Measurements from ENCODE around the gene TPGS2. TPM values are rescaled to one million over a fixed set of nuclear protein-coding genes. Genes with fewer than 3 reads are reported as not detected.
"Not testable (repeated sequence)": the region's sequence is repeated elsewhere in the genome, so short reads cannot be mapped to it uniquely, and the experiment has no call there.

The TPGS2 gene
- total RNA-seq, 2 experiments from 2014 or later, result 87.6 to 158 TPM

GRCh38 chr18:36771245-36771644 is 57.6 kb downstream of the TPGS2 start:
- Mint-ChIP-seq H3K4me1 (peaks cover 7% of the 10 kb centered on the region), H3K4me3 (no peak overlapping the region), H3K36me3 (ENCODE audit: low read depth) (no peaks in the 10 kb centered on the region), H3K27ac (no peak overlapping the region), H3K9me3 (ENCODE audit: low read depth) (no peaks in the 10 kb centered on the region), H3K27me3 (no peaks in the 10 kb centered on the region)
- intact Hi-C loops (cut with DNase I, micrococcal nuclease), result no loop called here
- POLR2A ChIA-PET, result no interaction called here
- ATAC-seq (no peak), DNase-seq (no peak)
- CTCF ChIA-PET, result no interaction called here

GRCh38 chr18:36770315-36770946 is 58.4 kb downstream of the TPGS2 start:
- Mint-ChIP-seq H3K4me3 (no peak overlapping the region), H3K27me3 (no peaks in the 10 kb centered on the region), H3K27ac (no peak overlapping the region), H3K9me3 (ENCODE audit: low read depth) (no peaks in the 10 kb centered on the region), H3K4me1 (peaks cover 7% of the 10 kb centered on the region), H3K36me3 (ENCODE audit: low read depth) (no peaks in the 10 kb centered on the region)
- DNase-seq (no peak), ATAC-seq (no peak)
- ChIA-PET POLR2A (no interaction called here), CTCF (no interaction called here)
- intact Hi-C loops (cut with DNase I, micrococcal nuclease), result no loop called here

DNA sequence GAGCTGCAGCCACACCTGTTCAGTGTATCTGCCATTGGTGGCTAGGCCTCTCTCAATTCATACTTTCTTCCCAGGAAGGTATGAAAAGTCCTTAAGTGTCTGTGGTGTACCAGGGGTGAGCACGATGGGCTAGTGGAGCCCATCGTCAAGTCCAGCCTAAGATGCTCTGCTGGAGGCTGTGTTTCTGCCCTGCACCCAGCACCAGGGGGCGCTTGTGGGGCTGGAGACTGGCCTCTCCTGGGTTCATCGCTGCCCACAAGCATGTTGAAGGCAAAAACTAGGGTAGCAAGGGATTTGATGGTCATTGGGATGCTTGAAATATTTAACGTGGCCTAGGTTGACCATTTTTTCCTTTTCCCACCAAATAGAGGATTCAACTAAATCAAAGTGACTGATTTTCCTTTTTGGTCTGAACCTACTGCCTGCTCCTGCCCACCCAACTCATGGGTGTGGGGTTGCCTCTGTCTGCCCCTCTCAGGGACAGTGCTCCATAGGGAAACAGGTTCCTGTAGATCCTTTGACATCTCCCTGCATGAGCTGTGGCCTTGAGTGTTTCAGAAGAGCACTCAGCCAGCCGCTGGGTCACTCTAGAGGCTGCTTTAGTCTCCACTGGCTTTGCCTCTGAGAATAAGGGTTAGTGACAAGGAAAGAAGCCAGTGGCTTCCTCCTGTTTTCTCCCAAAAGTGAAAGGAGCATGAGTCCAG is 59.0 kb downstream of the TPGS2 start:
- intact Hi-C loops (cut with DNase I, micrococcal nuclease), result loop anchor here in 1 of 2 experiments (2.0 kb wide), 1 partner anchor 39 kb away; no protein-coding TSS in a partner anchor
- H3K27me3 Mint-ChIP-seq, result no peaks in the 10 kb centered on the region
- ChIA-PET POLR2A (no interaction called here), CTCF (no interaction called here)
- no peak overlapping the region for H3K4me3 Mint-ChIP-seq
- peaks cover 7% of the 10 kb centered on the region for H3K4me1 Mint-ChIP-seq
- no peaks in the 10 kb centered on the region for H3K36me3 Mint-ChIP-seq (ENCODE audit: low read depth)
- H3K27ac Mint-ChIP-seq, result no peak overlapping the region
- H3K9me3 Mint-ChIP-seq (ENCODE audit: low read depth), result no peaks in the 10 kb centered on the region
- DNase-seq, result peak; percentile 52
- ATAC-seq, result no peak

DNA sequence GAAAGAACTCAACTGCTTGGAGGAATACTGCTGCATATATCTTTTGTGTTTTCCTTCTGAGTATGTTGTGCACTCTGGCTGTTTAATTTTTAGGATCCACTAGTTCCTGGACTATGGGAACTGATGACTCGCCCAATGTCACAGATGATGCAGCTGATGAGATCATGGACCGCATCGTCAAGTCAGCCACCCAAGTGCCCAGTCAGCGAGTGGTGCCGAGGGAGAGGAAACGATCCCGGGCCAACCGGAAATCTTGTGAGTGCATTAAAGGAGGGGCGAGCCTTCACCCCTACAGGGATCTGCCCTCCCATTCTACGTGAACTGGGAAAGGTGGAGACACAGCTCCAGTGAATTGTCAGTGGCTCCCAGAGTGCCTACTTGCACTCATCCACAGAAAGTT is 59.6 kb downstream of the TPGS2 start:
- intact Hi-C loops (cut with DNase I, micrococcal nuclease), result loop anchor here in 1 of 2 experiments (2.0 kb wide), 1 partner anchor 40 kb away; no protein-coding TSS in a partner anchor
- Mint-ChIP-seq H3K4me3 (no peak overlapping the region), H3K9me3 (ENCODE audit: low read depth) (no peaks in the 10 kb centered on the region), H3K27ac (no peak overlapping the region), H3K4me1 (peaks cover 7% of the 10 kb centered on the region), H3K27me3 (no peaks in the 10 kb centered on the region), H3K36me3 (ENCODE audit: low read depth) (no peaks in the 10 kb centered on the region)
- ChIA-PET POLR2A (no interaction called here), CTCF (interaction anchor here (0.5 kb wide), 1 partner anchor 365 kb away, joined by 3 read pairs; no protein-coding TSS in a partner anchor)
- ATAC-seq, result no peak
- no peak for DNase-seq

- POLR2A ChIA-PET, result no interaction called here
- ATAC-seq (no peak), DNase-seq (no peak)
- Mint-ChIP-seq H3K36me3 (ENCODE audit: low read depth) (no peaks in the 10 kb centered on the region), H3K4me1 (peaks cover 7% of the 10 kb centered on the region), H3K27me3 (no peaks in the 10 kb centered on the region), H3K27ac (no peak overlapping the region), H3K9me3 (ENCODE audit: low read depth) (no peaks in the 10 kb centered on the region), H3K4me3 (no peak overlapping the region)
- CTCF ChIA-PET, result no interaction called here
- intact Hi-C loops (cut with DNase I, micrococcal nuclease), result no loop called here
Observed at GRCh38 chr18:36766836-36767235, 62.0 kb downstream of the TPGS2 start.

DNA sequence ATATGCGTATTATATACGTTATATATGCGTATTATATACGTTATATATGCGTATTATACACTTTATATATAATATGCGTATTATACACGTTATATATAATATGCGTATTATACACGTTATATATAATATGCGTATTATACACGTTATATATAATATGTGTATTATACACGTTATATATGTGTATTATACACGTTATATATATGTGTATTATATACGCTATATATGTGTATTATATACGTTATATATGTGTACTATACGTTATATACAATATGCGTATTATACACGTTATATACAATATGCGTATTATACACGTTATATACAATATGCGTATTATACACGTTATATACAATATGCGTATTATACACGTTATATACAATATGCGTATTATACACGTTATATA is 65.8 kb downstream of the TPGS2 start:
- H3K9me3 Mint-ChIP-seq (ENCODE audit: low read depth); intact Hi-C loops (cut with DNase I, micrococcal nuclease); ATAC-seq; H3K36me3 Mint-ChIP-seq (ENCODE audit: low read depth); H3K4me1 Mint-ChIP-seq; DNase-seq; CTCF ChIA-PET; H3K27me3 Mint-ChIP-seq; POLR2A ChIA-PET; H3K4me3 Mint-ChIP-seq; H3K27ac Mint-ChIP-seq: not testable (repeated sequence)

- Mint-ChIP-seq H3K4me3 (no peak overlapping the region), H3K27me3 (peaks cover 5% of the 10 kb centered on the region), H3K27ac (no peak overlapping the region), H3K9me3 (ENCODE audit: low read depth) (no peaks in the 10 kb centered on the region), H3K36me3 (ENCODE audit: low read depth) (no peaks in the 10 kb centered on the region), H3K4me1 (no peaks in the 10 kb centered on the region)
- ChIA-PET CTCF (no interaction called here), POLR2A (no interaction called here)
- DNase-seq (no peak), ATAC-seq (no peak)
- intact Hi-C loops (cut with DNase I, micrococcal nuclease), result no loop called here
Observed at GRCh38 chr18:36762074-36762473, 66.7 kb downstream of the TPGS2 start.

DNA sequence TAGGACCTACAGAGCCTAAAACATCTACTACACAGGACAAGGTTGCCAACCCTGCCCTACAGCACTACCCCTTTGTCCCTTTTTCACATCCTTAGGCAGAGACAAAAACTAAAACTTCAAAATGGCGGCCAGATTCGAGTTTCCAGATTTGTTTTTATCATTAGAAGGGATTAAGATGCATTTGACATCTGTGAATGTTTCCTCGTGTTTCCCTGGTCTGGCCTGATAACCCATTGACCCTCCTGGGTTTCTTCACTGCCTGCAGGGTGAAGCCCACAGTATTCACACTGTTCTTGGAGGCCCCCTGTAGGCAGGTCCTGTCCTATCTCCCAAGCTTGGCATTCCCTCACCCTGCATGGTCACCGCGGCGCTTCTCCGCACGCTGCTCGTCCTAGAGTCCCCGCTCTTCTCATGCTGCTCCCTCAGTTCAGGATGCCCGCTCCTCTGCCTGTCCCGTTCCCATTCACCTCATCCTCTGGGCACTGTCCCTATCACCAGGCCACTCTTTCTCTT is 67.6 kb downstream of the TPGS2 start:
- Mint-ChIP-seq H3K4me3 (no peak overlapping the region), H3K4me1 (no peaks in the 10 kb centered on the region), H3K27me3 (peaks cover 6% of the 10 kb centered on the region), H3K36me3 (ENCODE audit: low read depth) (no peaks in the 10 kb centered on the region), H3K9me3 (ENCODE audit: low read depth) (no peaks in the 10 kb centered on the region), H3K27ac (no peak overlapping the region)
- no peak for DNase-seq
- intact Hi-C loops (cut with DNase I, micrococcal nuclease), result no loop called here
- ChIA-PET POLR2A (no interaction called here), CTCF (no interaction called here)
- ATAC-seq, result no peak

DNA sequence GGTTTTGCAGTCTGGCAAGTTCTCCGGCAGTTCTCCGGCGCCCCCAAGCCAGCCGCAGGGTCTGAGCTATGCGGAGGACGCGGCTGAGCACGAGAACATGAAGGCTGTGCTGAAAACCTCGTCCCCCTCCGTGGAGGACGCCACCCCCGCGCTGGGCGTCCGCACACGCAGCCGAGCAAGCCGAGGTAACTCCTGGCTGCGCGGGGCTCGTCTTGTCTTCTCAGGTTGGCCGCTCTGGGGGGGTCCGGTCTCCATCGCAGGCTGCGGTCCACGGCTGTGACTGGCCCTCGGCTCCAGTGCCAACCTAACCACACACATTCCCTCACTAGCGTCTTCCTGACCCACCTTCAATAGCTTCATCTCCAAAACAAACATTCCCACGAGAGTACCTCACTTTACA is 68.2 kb downstream of the TPGS2 start:
- Mint-ChIP-seq H3K9me3 (ENCODE audit: low read depth) (no peaks in the 10 kb centered on the region), H3K4me3 (no peak overlapping the region), H3K27ac (no peak overlapping the region), H3K4me1 (no peaks in the 10 kb centered on the region), H3K36me3 (ENCODE audit: low read depth) (no peaks in the 10 kb centered on the region), H3K27me3 (peaks cover 7% of the 10 kb centered on the region)
- no peak for DNase-seq
- intact Hi-C loops (cut with DNase I, micrococcal nuclease), result no loop called here
- ChIA-PET POLR2A (no interaction called here), CTCF (interaction anchor here (2.2 kb wide), 1 partner anchor 72 kb away, joined by 5 read pairs; no protein-coding TSS in a partner anchor)
- no peak for ATAC-seq

DNA sequence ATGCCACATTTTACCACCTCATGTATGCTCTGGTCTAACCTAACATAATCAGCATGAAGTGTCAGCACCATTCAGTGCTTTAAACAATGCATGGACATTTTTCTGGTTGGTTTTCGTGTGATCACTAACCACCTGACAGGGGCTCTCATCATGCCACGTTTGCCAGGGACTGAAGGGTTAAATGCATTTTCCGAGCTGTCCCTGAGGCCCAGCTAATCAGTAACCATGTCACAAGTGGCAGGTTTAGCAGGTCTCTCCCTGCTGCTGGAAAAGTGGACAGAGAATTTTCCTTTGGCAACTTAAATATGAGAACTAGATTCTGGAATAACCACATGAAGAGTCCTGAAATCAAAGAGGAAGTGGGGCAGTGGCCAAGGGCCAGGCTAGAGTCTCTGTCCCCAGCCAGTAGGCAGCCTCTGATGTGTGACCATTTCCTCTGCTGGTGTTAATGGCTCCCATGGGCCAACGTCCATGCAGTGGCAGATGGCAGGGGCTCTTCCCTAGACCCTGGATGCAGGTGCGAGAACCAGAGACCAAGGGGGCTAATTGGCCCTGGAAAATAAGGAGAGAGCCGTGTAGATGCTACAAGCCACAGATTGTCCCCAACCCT is 69.5 kb downstream of the TPGS2 start:
- H3K4me3 Mint-ChIP-seq, result no peak overlapping the region
- POLR2A ChIA-PET, result no interaction called here
- no peaks in the 10 kb centered on the region for H3K4me1 Mint-ChIP-seq
- H3K27ac Mint-ChIP-seq, result no peak overlapping the region
- H3K36me3 Mint-ChIP-seq (ENCODE audit: low read depth), result no peaks in the 10 kb centered on the region
- H3K9me3 Mint-ChIP-seq (ENCODE audit: low read depth), result no peaks in the 10 kb centered on the region
- DNase-seq (no peak), ATAC-seq (no peak)
- H3K27me3 Mint-ChIP-seq, result peaks cover 9% of the 10 kb centered on the region
- CTCF ChIA-PET, result interaction anchor here (2.2 kb wide), 1 partner anchor 71 kb away, joined by 5 read pairs; no protein-coding TSS in a partner anchor
- intact Hi-C loops (cut with DNase I, micrococcal nuclease), result loop anchor here in 1 of 2 experiments (5.0 kb wide), 1 partner anchor 72 kb away; no protein-coding TSS in a partner anchor

DNA sequence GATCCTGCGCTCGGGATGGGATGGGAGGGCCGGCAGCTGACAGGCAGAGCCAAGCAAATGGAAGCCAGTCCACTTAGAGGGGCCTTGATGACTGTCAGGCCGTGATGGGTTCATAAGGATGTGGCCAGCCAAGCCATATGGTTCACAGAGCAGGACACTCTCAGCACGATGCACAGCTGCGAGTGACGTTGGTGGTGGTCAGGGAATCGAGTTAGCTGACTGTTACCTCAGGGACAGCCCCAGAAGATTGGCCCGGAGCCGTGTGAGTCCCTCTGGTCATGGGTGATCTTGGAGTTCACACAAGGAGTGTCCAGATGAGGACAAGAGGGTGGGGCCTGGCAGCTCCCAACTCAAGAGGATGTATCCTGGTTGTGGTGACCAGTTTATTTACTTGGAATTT is 70.2 kb downstream of the TPGS2 start:
- no peaks in the 10 kb centered on the region for H3K4me1 Mint-ChIP-seq
- no peak overlapping the region for H3K27ac Mint-ChIP-seq
- DNase-seq, result no peak
- H3K27me3 Mint-ChIP-seq, result peaks cover 9% of the 10 kb centered on the region
- H3K36me3 Mint-ChIP-seq (ENCODE audit: low read depth), result no peaks in the 10 kb centered on the region
- intact Hi-C loops (cut with DNase I, micrococcal nuclease), result loop anchor here in 1 of 2 experiments (5.0 kb wide), 1 partner anchor 71 kb away; no protein-coding TSS in a partner anchor
- no peaks in the 10 kb centered on the region for H3K9me3 Mint-ChIP-seq (ENCODE audit: low read depth)
- no peak for ATAC-seq
- H3K4me3 Mint-ChIP-seq, result no peak overlapping the region
- ChIA-PET POLR2A (no interaction called here), CTCF (interaction anchor here (2.2 kb wide), 1 partner anchor 70 kb away, joined by 5 read pairs; no protein-coding TSS in a partner anchor)
